K562 (cell line): Measurements from ENCODE around the gene CCR5AS.
A peak's percentile ranks its signal among the peaks of the same experiment; 100 is the strongest.

Source experiments
- ATAC-seq: fragments of 200-7000 bp; cut with Tn5 transposase; 3 replicates; pipeline ENCODE4 v1.9.1; 2020; ENCODE audit warnings: moderate library complexity
- BruUV-seq: library from RNA; stranded (reverse); fragments of 400-500 nt; replicated peaks from 2 replicates; lab custom pipeline; 2021; lab: Mats Ljungman, UMichigan
- CTCF ChIA-PET: fragments of 300-600 bp; formaldehyde crosslinking; extraction: SDS; loops from one replicate; lab custom pipeline; 2021; ENCODE audit warnings: low intra/inter-chr PET ratio; lab: Yijun Ruan, JAX
- POLR2A ChIA-PET: fragments of 300-600, 350-650 bp; sonication (Branson Sonifier 250); formaldehyde crosslinking; extraction: SDS; loops from one replicate; lab custom pipeline; 2021; ENCODE audit warnings: antibody characterized with exemption, inconsistent platforms; lab: Yijun Ruan, JAX
- DNase-seq, 4 experiments: peaks; one replicate each; pipeline versions ENCODE4 v3.0.0 to v3.0.0-alpha.2; 2011 to 2018; ENCODE audit warnings: low spot score in 3 of 4, mixed read lengths in 3 of 4; ENCODE audit errors: extremely low read depth in 1 of 4
- FAIRE-seq: peaks from 2 replicates; lab custom pipeline; 2011; peaks lifted over from hg19 to GRCh38; lab: Jason Lieb, UNC
- H2AFZ ChIP-seq: 2 replicates; pipeline ENCODE4 v1.6.0; 2011; ENCODE audit warnings: low read depth, low read length, control low read depth, inconsistent platforms
- H3K27ac ChIP-seq: fragments of 200-600 bp; 3 replicates; pipeline ENCODE4 v1.8.0; 2011; ENCODE audit warnings: low read depth, mild to moderate bottlenecking, control low read depth, inconsistent platforms, low read length, moderate library complexity, mixed read lengths; ENCODE audit errors: extremely low read depth
- H3K27me3 ChIP-seq, 2 experiments: fragments of 300-600 bp in 1 of 2; 2 replicates in 1 of 2; 3 replicates in 1 of 2; pipeline versions ENCODE4 v1.6.0 to v1.8.0; 2011; ENCODE audit warnings: inconsistent platforms in 2 of 2, low read length in 2 of 2, mild to moderate bottlenecking in 1 of 2, mixed read lengths in 1 of 2, moderate library complexity in 1 of 2; ENCODE audit not compliant: control insufficient read depth in 2 of 2, insufficient read depth in 2 of 2
- H3K36me3 ChIP-seq: fragments of 300-600 bp; 3 replicates; pipeline ENCODE4 v1.8.0; 2011; ENCODE audit warnings: mild to moderate bottlenecking, low read length, inconsistent platforms; ENCODE audit not compliant: control insufficient read depth, insufficient read depth
- H3K4me1 ChIP-seq, 2 experiments: fragments of 200-600 bp in 1 of 2; replicated peaks in 1 of 2; 2 replicates in 1 of 2; 3 replicates in 1 of 2; pipeline versions ENCODE4 v1.5.1 to v1.8.0; 2011; ENCODE audit warnings: inconsistent platforms in 2 of 2, low read length in 2 of 2, mild to moderate bottlenecking in 1 of 2, mixed read lengths in 1 of 2, moderate library complexity in 1 of 2; ENCODE audit not compliant: control insufficient read depth in 2 of 2, insufficient read depth in 2 of 2
- H3K4me2 ChIP-seq: 2 replicates; pipeline ENCODE4 v1.6.1; 2011; ENCODE audit warnings: low read length, control low read depth, inconsistent platforms, mixed read lengths; ENCODE audit not compliant: insufficient read depth
- H3K4me3 ChIP-seq: fragments of 200-600 bp; sonication (generic), shearing (Covaris generic); 2 replicates; pipeline ENCODE4 v1.5.1; 2016; ENCODE audit warnings: control low read depth, inconsistent platforms
- H3K79me2 ChIP-seq: fragments of 200-600 bp; 3 replicates; pipeline ENCODE4 v1.8.0; 2011; ENCODE audit warnings: low read length, inconsistent platforms; ENCODE audit not compliant: control insufficient read depth, insufficient read depth
- H3K9ac ChIP-seq, 2 experiments: 2 replicates each; pipeline versions ENCODE4 v1.6.0 to v1.6.1; 2011; ENCODE audit warnings: low read depth in 2 of 2, low read length in 2 of 2, control low read depth in 1 of 2, inconsistent platforms in 1 of 2, mild to moderate bottlenecking in 1 of 2, mixed read lengths in 1 of 2; ENCODE audit not compliant: insufficient read depth in 1 of 2
- H3K9me1 ChIP-seq: one replicate; pipeline ENCODE4 v1.6.0; 2011; ENCODE audit warnings: inconsistent platforms, mild to moderate bottlenecking, low read length, moderate library complexity; ENCODE audit not compliant: control insufficient read depth, insufficient read depth
- H3K9me3 ChIP-seq: replicated peaks from 2 replicates; pipeline ENCODE4 v1.5.1; 2011; ENCODE audit warnings: low read depth, low read length, inconsistent platforms; ENCODE audit not compliant: control insufficient read depth, insufficient read depth
- H4K20me1 ChIP-seq: replicated peaks from 2 replicates; pipeline ENCODE4 v1.6.1; 2011; ENCODE audit warnings: low read length, inconsistent platforms, mixed read lengths; ENCODE audit not compliant: control insufficient read depth, insufficient read depth
- ARID3B ChIP-seq: fragments of 250-450 bp; sonication (Bioruptor Pico); IDR thresholded peaks from 2 replicates; pipeline ENCODE4 v1.4.0; 2020; ENCODE audit warnings: borderline replicate concordance
- C11orf30 ChIP-seq: fragments of 450-650 bp; IDR thresholded peaks from 2 replicates; pipeline ENCODE4 v1.6.1; 2016; ENCODE audit warnings: low read depth, mild to moderate bottlenecking
- MAFG ChIP-seq: fragments of 450-650 bp; conservative IDR thresholded peaks from 2 replicates; pipeline ENCODE4 v1.6.1; 2016; ENCODE audit warnings: missing genetic modification characterization, missing compliant biosample characterization
- MAFK ChIP-seq: IDR thresholded peaks from 2 replicates; pipeline ENCODE4 v1.6.1; 2011; ENCODE audit warnings: low read length, improper control_type of control experiment
- NEUROD1 ChIP-seq: fragments of 150-350 bp; IDR thresholded peaks from 2 replicates; pipeline ENCODE4 v1.6.1; 2014; ENCODE audit warnings: borderline replicate concordance, low read length, low read depth; ENCODE audit not compliant: partially characterized antibody
- PTTG1 ChIP-seq: fragments of 450-650 bp; IDR thresholded peaks from 2 replicates; pipeline ENCODE4 v1.6.1; 2016; ENCODE audit warnings: low read depth, mild to moderate bottlenecking, missing genetic modification characterization, missing compliant biosample characterization
- SIRT6 ChIP-seq: IDR thresholded peaks from one replicate; pipeline ENCODE4 v1.6.1; 2012; ENCODE audit warnings: low read depth, mild to moderate bottlenecking, control low read depth, inconsistent platforms, low read length, moderate library complexity
- ZNF316 ChIP-seq: fragments of 450-650 bp; IDR thresholded peaks from 2 replicates; pipeline ENCODE4 v1.6.1; 2016
- WGBS: fragments of 100-300 bp; shearing (Covaris generic); methylation state at CpG from one replicate; pipeline ENCODE4 v1.1.6; 2016; ENCODE audit warnings: low coverage, mixed read lengths; ENCODE audit not compliant: insufficient coverage; ENCODE audit errors: missing lambda C conversion rate; 5-methylcytosine and 5-hydroxymethylcytosine counted together
- in situ Hi-C: fragments of 300-500 bp; cut with MboI; formaldehyde crosslinking; loops from 4 replicates; pipeline ENCODE4 v1.15.0; 2018; ENCODE audit warnings: inconsistent platforms, mixed read lengths
- intact Hi-C: fragments of 100-400 bp; cut with micrococcal nuclease; formaldehyde crosslinking; loops from 2 replicates; pipeline ENCODE4 v1.14.2; 2022

Gene CCR5AS

GRCh38 chr3:46375218-46375617, 31.6 kb downstream of the CCR5AS start (continued):
- TF ChIP-seq ARID3B (CRISPR knock-in tag) (no peak), PTTG1 (tag) (no peak), SIRT6 (no peak)

- no TSS peak for BruUV-seq
- Histone ChIP-seq H3K4me3 (no peak overlapping the region), H4K20me1 (no peaks in the 10 kb centered on the region), H3K9ac (no peak overlapping the region), H3K9me3 (no peaks in the 10 kb centered on the region), H3K9me1 (no peaks in the 10 kb centered on the region), H2AFZ (no peak overlapping the region), H3K79me2 (no peaks in the 10 kb centered on the region), H3K4me1 (no peaks in the 10 kb centered on the region), H3K4me2 (no peak overlapping the region), H3K27me3 (peaks cover 19 to 37% of the 10 kb centered on the region in 2 experiments; a peak in 4 of 5 replicates), H3K27ac (no peak overlapping the region), H3K36me3 (no peaks in the 10 kb centered on the region)
- 2% methylated on average over 3 of the region's 3 CpGs for WGBS
- no peak for DNase-seq
- in situ Hi-C loops (no loop called here), intact Hi-C loops (loop anchor here (5.0 kb wide), 3 partner anchors 53 to 297 kb away; no protein-coding TSS in a partner anchor)
- no peak for FAIRE-seq
- POLR2A ChIA-PET: interaction anchor here (0.6 to 1.0 kb wide), 2 partner anchors 11 to 12 kb away, joined by 4 to 6 read pairs; no protein-coding TSS in a partner anchor
- ATAC-seq: no peak
- CTCF ChIA-PET: no interaction called here
- TF ChIP-seq NEUROD1 (no peak), C11orf30 (peak; percentile 86), ZNF316 (peak; percentile 89), MAFG (tag) (peak; percentile 77), MAFK (0 out of 2 replicates have a peak, but pooled peaks have one; percentile 26)
Observed at GRCh38 chr3:46374755-46375154, 32.1 kb downstream of the CCR5AS start.
